Measurements from ENCODE around the gene LARGE1.

GRCh38 chr22:33518405-33518804, 401.9 kb downstream of the LARGE1 start:
- TF ChIP-seq POLR2AphosphoS5 (IDR thresholded peaks at IDR 0.05; ENCODE audit: low read depth) (no peak), CTCF (IDR thresholded peaks at IDR 0.05; ENCODE audit: insufficient read depth, low read length) (no peak)
- TF ChIP-seq, protein P1, sequence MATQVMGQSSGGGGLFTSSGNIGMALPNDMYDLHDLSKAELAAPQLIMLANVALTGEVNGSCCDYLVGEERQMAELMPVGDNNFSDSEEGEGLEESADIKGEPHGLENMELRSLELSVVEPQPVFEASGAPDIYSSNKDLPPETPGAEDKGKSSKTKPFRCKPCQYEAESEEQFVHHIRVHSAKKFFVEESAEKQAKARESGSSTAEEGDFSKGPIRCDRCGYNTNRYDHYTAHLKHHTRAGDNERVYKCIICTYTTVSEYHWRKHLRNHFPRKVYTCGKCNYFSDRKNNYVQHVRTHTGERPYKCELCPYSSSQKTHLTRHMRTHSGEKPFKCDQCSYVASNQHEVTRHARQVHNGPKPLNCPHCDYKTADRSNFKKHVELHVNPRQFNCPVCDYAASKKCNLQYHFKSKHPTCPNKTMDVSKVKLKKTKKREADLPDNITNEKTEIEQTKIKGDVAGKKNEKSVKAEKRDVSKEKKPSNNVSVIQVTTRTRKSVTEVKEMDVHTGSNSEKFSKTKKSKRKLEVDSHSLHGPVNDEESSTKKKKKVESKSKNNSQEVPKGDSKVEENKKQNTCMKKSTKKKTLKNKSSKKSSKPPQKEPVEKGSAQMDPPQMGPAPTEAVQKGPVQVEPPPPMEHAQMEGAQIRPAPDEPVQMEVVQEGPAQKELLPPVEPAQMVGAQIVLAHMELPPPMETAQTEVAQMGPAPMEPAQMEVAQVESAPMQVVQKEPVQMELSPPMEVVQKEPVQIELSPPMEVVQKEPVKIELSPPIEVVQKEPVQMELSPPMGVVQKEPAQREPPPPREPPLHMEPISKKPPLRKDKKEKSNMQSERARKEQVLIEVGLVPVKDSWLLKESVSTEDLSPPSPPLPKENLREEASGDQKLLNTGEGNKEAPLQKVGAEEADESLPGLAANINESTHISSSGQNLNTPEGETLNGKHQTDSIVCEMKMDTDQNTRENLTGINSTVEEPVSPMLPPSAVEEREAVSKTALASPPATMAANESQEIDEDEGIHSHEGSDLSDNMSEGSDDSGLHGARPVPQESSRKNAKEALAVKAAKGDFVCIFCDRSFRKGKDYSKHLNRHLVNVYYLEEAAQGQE (IDR thresholded peaks at IDR 0.05; ENCODE audit: insufficient replicate concordance, low read depth): no peak
